HepG2 (cell line): Measurements from ENCODE around the gene DAD1. TPM values are rescaled to one million over a fixed set of nuclear protein-coding genes. Genes with fewer than 3 reads are reported as not detected.

Experiments used
- BRD4 ChIP-seq: sonication (generic); formaldehyde crosslinking; IDR thresholded peaks from 2 replicates; pipeline ENCODE4 v1.4.0; 2020; ENCODE audit warnings: missing genetic modification reagents
- HNF4A ChIP-seq: sonication (generic); formaldehyde crosslinking; IDR thresholded peaks from 2 replicates; pipeline ENCODE4 v1.4.0; 2020; ENCODE audit warnings: missing genetic modification reagents
- KDM5B ChIP-seq: sonication (generic); formaldehyde crosslinking; IDR thresholded peaks from 2 replicates; pipeline ENCODE4 v1.4.0; 2020; ENCODE audit warnings: missing genetic modification reagents, mild to moderate bottlenecking, borderline replicate concordance
- KLF12 ChIP-seq: sonication (generic); formaldehyde crosslinking; IDR thresholded peaks from 2 replicates; pipeline ENCODE4 v1.4.0; 2020; ENCODE audit warnings: missing genetic modification reagents, borderline replicate concordance
- NFE2L2 ChIP-seq: fragments of 150-350 bp; IDR thresholded peaks from 2 replicates; pipeline ENCODE4 v1.6.1; 2014; ENCODE audit warnings: low read length
- REL ChIP-seq: sonication (generic); formaldehyde crosslinking; conservative IDR thresholded peaks from 2 replicates; pipeline ENCODE4 v1.8.0; 2022; ENCODE audit warnings: mild to moderate bottlenecking, missing genetic modification reagents, moderate library complexity
- SP140L ChIP-seq: sonication (generic); formaldehyde crosslinking; IDR thresholded peaks from 2 replicates; pipeline ENCODE4 v1.4.0; 2020; ENCODE audit warnings: missing genetic modification reagents, borderline replicate concordance
- ZNF616 ChIP-seq: sonication (generic); formaldehyde crosslinking; IDR thresholded peaks from 2 replicates; pipeline ENCODE4 v1.5.0; 2020; ENCODE audit warnings: low read depth, mild to moderate bottlenecking, missing genetic modification reagents
- ZNF7 ChIP-seq: IDR thresholded peaks from 2 replicates; pipeline ENCODE4 v1.6.1; 2016; ENCODE audit warnings: missing biosample characterization, missing genetic modification reagents
- ZNF782 ChIP-seq: sonication (generic); formaldehyde crosslinking; IDR thresholded peaks from 2 replicates; pipeline ENCODE4 v1.4.0; 2020; ENCODE audit warnings: missing genetic modification reagents, mild to moderate bottlenecking, borderline replicate concordance
- ZSCAN9 ChIP-seq: IDR thresholded peaks from 2 replicates; pipeline ENCODE4 v1.6.1; 2016; ENCODE audit warnings: borderline replicate concordance
- polyA plus RNA-seq, 8 experiments: library from polyadenylated mRNA; depleted of rRNA in 3 of 8; stranded (reverse) in 7 of 8; unstranded in 1 of 8; fragments of >200 nt; fragmentation: Illumina TruSeq in 4 of 8; extraction: Trizol in 4 of 8; gene quantifications; 2 replicates each; pipeline versions ENCODE4 v1.2.1 to v1.2.3, GENCODE V29; 2011 to 2016; ENCODE audit warnings: low read depth in 4 of 8, missing spikeins in 1 of 8, mixed read lengths in 1 of 8; ENCODE audit not compliant: insufficient read depth in 1 of 8
- total RNA-seq, 5 experiments: library from RNA; depleted of rRNA; stranded (reverse); fragments of >200 nt; fragmentation: Illumina TruSeq; extraction: Trizol; gene quantifications; 2 replicates each; pipeline ENCODE4 v1.2.3, GENCODE V29; 2016; ENCODE audit warnings: low read depth in 1 of 5
- TF ChIP-seq, protein P1 (sequence below): IDR thresholded peaks from 2 replicates; pipeline ENCODE4 v1.6.1; 2016
- TF ChIP-seq, protein P2 (sequence below): sonication (generic); formaldehyde crosslinking; IDR thresholded peaks from 2 replicates; pipeline ENCODE4 v1.5.0; 2020; ENCODE audit warnings: missing genetic modification reagents
- TF ChIP-seq, protein P3 (sequence below): sonication (generic); formaldehyde crosslinking; IDR thresholded peaks from 2 replicates; pipeline ENCODE4 v1.8.0; 2023; ENCODE audit warnings: mild to moderate bottlenecking, missing genetic modification reagents
- TF ChIP-seq, protein P4 (sequence below): sonication (generic); formaldehyde crosslinking; IDR thresholded peaks from 2 replicates; pipeline ENCODE4 v1.4.0; 2020; ENCODE audit warnings: low read depth, missing genetic modification reagents
- TF ChIP-seq, protein P5 (sequence below): sonication (generic); formaldehyde crosslinking; IDR thresholded peaks from 2 replicates; pipeline ENCODE4 v1.4.0; 2020; ENCODE audit warnings: mild to moderate bottlenecking, missing genetic modification reagents
- TF ChIP-seq, protein P6 (sequence below): sonication (generic); formaldehyde crosslinking; IDR thresholded peaks from 2 replicates; pipeline ENCODE4 v1.5.0; 2020; ENCODE audit warnings: missing genetic modification reagents

DAD1 gene
- total and polyA plus RNA-seq, 2 of the 13 experiments (the other 11 are each of a cell fraction or from before 2014, with no cell fraction given) = 558 to 626 TPM

DNA sequence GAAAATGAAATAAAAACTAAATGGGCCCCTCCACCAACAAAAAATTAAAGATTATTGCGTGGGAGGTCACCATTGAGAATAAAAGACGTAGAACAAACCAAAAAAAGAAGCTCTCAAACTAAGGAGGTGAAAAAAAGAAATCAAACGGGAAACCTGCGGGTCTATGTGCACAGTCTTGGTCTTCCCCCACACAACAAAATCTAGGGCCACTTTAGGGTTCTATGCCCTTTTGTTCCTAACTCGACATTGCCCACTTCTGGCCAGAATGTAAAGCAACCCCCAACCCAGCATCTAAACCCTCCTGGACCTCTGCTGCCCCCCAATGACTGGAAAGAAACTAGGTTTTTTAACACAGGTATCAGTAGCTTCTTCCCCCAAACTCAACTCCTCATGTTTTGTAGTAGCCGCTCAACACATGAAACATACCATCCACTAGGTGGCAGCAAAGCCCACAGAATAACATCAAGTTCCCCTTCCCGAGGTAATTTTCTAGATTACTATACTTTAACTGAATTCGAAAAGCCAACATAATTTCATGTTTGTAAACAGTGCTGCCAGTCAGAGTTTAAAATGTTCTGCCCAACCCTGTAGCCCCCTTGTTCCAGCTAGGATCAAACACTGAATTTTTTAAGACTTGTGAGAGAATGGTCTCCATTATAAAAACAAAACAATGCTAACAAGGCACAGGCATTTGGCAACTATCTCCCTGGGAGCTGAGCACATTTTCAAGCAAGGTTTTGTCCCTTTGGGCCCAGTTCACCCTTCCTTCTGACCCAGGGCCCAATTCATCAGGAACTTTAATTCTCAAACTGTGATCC is 18.7 kb downstream of the DAD1 start (continued):
- TF ChIP-seq, protein P1, sequence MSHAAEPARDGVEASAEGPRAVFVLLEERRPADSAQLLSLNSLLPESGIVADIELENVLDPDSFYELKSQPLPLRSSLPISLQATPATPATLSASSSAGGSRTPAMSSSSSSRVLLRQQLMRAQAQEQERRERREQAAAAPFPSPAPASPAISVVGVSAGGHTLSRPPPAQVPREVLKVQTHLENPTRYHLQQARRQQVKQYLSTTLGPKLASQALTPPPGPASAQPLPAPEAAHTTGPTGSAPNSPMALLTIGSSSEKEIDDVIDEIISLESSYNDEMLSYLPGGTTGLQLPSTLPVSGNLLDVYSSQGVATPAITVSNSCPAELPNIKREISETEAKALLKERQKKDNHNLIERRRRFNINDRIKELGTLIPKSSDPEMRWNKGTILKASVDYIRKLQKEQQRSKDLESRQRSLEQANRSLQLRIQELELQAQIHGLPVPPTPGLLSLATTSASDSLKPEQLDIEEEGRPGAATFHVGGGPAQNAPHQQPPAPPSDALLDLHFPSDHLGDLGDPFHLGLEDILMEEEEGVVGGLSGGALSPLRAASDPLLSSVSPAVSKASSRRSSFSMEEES (CRISPR knock-in tag) = no peak
- TF ChIP-seq ZNF616 (CRISPR knock-in tag) (no peak), KDM5B (CRISPR knock-in tag) (no peak), SP140L (CRISPR knock-in tag) (no peak), ZNF782 (CRISPR knock-in tag) (no peak; the same call in 1 of the 2 replicates), KLF12 (CRISPR knock-in tag) (no peak), BRD4 (CRISPR knock-in tag) (no peak), HNF4A (CRISPR knock-in tag) (no peak), ZNF7 (CRISPR knock-in tag) (no peak), REL (no peak), NFE2L2 (no peak), ZSCAN9 (CRISPR knock-in tag) (no peak)
- TF ChIP-seq, protein P2, sequence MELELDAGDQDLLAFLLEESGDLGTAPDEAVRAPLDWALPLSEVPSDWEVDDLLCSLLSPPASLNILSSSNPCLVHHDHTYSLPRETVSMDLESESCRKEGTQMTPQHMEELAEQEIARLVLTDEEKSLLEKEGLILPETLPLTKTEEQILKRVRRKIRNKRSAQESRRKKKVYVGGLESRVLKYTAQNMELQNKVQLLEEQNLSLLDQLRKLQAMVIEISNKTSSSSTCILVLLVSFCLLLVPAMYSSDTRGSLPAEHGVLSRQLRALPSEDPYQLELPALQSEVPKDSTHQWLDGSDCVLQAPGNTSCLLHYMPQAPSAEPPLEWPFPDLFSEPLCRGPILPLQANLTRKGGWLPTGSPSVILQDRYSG = peak; percentile 59; the same call in 1 of the 2 replicates
- TF ChIP-seq, protein P3, sequence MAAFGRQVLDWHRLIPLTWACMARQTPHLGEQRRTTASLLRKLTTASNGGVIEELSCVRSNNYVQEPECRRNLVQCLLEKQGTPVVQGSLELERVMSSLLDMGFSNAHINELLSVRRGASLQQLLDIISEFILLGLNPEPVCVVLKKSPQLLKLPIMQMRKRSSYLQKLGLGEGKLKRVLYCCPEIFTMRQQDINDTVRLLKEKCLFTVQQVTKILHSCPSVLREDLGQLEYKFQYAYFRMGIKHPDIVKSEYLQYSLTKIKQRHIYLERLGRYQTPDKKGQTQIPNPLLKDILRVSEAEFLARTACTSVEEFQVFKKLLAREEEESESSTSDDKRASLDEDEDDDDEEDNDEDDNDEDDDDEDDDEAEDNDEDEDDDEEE (CRISPR knock-in tag) = no peak
- TF ChIP-seq, protein P4, sequence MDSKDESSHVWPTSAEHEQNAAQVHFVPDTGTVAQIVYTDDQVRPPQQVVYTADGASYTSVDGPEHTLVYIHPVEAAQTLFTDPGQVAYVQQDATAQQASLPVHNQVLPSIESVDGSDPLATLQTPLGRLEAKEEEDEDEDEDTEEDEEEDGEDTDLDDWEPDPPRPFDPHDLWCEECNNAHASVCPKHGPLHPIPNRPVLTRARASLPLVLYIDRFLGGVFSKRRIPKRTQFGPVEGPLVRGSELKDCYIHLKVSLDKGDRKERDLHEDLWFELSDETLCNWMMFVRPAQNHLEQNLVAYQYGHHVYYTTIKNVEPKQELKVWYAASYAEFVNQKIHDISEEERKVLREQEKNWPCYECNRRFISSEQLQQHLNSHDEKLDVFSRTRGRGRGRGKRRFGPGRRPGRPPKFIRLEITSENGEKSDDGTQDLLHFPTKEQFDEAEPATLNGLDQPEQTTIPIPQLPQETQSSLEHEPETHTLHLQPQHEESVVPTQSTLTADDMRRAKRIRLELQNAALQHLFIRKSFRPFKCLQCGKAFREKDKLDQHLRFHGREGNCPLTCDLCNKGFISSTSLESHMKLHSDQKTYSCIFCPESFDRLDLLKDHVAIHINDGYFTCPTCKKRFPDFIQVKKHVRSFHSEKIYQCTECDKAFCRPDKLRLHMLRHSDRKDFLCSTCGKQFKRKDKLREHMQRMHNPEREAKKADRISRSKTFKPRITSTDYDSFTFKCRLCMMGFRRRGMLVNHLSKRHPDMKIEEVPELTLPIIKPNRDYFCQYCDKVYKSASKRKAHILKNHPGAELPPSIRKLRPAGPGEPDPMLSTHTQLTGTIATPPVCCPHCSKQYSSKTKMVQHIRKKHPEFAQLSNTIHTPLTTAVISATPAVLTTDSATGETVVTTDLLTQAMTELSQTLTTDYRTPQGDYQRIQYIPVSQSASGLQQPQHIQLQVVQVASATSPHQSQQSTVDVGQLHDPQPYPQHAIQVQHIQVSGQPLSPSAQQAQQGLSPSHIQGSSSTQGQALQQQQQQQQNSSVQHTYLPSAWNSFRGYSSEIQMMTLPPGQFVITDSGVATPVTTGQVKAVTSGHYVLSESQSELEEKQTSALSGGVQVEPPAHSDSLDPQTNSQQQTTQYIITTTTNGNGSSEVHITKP (CRISPR knock-in tag) = peak; percentile 16; the same call in 1 of the 2 replicates
- TF ChIP-seq, protein P5, sequence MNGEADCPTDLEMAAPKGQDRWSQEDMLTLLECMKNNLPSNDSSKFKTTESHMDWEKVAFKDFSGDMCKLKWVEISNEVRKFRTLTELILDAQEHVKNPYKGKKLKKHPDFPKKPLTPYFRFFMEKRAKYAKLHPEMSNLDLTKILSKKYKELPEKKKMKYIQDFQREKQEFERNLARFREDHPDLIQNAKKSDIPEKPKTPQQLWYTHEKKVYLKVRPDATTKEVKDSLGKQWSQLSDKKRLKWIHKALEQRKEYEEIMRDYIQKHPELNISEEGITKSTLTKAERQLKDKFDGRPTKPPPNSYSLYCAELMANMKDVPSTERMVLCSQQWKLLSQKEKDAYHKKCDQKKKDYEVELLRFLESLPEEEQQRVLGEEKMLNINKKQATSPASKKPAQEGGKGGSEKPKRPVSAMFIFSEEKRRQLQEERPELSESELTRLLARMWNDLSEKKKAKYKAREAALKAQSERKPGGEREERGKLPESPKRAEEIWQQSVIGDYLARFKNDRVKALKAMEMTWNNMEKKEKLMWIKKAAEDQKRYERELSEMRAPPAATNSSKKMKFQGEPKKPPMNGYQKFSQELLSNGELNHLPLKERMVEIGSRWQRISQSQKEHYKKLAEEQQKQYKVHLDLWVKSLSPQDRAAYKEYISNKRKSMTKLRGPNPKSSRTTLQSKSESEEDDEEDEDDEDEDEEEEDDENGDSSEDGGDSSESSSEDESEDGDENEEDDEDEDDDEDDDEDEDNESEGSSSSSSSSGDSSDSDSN (CRISPR knock-in tag) = no peak
- TF ChIP-seq, protein P6, sequence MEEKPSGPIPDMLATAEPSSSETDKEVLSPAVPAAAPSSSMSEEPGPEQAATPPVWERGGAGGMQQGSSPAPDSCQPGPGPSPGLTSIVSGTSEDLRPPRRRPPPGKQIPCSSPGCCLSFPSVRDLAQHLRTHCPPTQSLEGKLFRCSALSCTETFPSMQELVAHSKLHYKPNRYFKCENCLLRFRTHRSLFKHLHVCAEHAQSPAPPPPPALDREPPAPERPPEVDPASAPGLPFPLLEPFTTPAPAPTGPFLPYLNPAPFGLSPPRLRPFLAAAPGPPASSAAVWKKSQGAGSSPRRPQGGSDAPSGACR (CRISPR knock-in tag) = no peak
